GM12872 (cell line): ENCODE data around the gene ELMO1.

Experiments used
- TF ChIP-seq, protein P1 (sequence below): IDR thresholded peaks from 3 replicates; pipeline ENCODE4 v1.5.1; 2011; ENCODE audit warnings: low read depth, mild to moderate bottlenecking, low read length, moderate library complexity; ENCODE audit not compliant: insufficient read depth

ELMO1 gene

DNA sequence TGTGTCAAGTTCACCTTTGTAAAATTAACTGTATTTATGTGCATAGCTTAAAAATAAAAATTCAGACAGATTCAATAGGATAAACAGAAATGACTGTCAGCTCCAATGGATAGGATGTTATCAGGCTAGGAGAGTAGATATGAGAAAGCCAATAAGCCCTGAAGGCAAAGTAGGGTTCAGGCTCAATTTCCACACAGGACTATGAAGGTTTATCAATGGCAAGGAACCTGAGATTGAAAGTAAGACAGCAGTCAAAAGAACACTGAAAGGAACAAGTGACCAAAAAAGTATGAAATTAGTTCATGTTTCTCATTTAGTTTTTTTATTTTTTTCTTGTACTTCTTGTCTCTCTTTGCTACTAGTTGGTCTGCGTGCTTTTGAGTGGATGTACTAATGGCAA lies 121.4 kb downstream of the ELMO1 start:
- TF ChIP-seq, protein P1, sequence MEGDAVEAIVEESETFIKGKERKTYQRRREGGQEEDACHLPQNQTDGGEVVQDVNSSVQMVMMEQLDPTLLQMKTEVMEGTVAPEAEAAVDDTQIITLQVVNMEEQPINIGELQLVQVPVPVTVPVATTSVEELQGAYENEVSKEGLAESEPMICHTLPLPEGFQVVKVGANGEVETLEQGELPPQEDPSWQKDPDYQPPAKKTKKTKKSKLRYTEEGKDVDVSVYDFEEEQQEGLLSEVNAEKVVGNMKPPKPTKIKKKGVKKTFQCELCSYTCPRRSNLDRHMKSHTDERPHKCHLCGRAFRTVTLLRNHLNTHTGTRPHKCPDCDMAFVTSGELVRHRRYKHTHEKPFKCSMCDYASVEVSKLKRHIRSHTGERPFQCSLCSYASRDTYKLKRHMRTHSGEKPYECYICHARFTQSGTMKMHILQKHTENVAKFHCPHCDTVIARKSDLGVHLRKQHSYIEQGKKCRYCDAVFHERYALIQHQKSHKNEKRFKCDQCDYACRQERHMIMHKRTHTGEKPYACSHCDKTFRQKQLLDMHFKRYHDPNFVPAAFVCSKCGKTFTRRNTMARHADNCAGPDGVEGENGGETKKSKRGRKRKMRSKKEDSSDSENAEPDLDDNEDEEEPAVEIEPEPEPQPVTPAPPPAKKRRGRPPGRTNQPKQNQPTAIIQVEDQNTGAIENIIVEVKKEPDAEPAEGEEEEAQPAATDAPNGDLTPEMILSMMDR = no peak

DNA sequence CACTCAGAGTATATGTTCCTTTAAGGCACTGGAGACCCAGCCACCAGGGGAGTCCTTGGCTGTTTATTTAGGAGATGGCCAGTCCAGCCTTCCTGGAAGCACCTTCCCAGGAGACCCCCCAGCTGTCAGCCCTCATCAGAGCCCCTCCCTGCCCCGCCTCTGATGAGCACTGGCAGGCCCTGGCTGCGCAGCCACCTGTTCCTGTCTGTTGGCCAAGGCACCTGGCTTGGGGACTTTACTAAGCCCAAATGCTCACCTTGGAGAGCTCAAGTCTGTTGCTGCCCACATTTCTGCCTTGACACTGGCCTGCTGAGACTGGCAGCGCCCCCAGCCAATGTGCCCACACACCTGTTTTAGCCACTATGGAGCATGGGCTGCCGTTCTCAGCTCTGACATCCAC lies 124.7 kb downstream of the ELMO1 start:
- TF ChIP-seq, protein P1 = no peak

DNA sequence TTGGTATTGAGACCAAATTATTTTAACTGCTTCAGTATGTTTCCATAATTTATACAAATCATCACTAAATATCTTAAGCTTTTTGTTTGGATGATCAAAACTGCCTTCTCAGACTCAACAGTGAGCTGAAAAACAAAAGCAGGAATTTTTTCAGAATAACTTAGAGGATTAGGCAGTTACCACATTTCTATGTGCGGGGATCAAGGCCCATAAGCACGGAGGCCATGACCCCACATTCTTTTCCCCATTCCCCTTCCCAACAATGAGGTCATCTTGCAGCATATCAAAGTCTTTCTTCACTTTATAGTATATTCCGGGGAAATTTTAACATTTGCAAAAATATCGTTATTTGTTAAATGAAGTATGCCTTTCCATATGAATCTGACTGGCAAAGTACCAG lies 125.8 kb downstream of the ELMO1 start:
- TF ChIP-seq, protein P1 = no peak

DNA sequence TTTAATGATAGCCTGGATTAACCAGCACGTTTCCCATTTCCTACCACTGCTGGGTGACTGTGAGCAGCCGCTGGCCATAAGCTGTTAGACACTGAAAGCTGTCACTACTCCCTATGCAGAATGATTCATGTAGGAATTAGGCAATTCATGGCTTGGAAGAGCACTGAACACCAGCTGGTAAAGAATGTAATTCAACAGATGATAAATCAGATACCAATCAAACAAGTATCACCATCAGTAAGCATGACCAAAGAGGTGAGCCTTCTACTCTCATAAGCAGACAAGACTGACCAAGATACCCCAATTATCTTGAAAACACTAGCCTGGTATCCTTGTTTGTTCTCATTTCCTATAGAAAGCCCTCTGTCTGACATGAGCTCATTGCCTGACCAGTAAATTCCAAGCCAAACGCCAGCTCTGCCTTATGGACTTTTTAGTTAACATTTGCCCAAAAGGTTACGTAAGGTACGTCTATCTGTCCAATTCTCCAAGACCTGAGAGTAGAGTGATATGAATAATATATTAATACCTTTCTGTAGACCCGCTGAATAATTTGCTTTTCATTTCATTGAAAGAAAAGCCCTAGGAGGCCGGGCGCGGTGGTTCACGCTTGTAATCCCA lies 127.7 kb downstream of the ELMO1 start:
- TF ChIP-seq, protein P1 = no peak

DNA sequence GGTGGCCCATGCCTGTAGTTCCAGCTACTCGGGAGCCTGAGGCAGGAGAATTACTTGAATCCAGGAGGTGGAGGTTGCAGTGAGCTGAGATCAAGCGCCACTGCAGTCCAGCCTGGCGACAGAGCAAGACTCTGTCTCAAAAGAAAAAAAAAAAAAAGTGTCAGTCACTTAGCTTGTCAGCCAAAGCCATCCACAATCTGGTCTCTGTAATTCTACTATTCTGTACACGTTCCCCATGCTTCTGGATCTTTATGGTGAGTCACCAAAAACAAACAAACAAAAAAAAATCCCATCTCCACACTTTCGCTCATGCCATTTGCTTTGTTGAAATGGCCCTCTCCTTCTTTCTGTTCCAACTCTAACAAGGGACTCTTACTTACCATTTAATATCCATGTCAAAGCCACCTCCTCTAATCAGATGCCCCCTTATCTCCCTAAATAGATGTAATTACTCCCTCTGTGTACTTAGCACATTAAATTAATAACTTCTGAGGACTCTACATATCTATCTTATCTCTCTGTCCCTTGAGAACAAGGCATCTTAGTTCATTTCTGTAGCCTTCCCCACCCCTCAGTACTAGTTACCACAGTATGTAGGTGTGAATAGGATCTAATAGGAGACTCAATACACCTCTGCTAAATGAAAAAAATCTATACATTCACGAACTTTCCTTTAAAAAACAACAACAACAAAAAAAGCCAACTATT lies 128.4 kb downstream of the ELMO1 start:
- TF ChIP-seq, protein P1 = no peak

DNA sequence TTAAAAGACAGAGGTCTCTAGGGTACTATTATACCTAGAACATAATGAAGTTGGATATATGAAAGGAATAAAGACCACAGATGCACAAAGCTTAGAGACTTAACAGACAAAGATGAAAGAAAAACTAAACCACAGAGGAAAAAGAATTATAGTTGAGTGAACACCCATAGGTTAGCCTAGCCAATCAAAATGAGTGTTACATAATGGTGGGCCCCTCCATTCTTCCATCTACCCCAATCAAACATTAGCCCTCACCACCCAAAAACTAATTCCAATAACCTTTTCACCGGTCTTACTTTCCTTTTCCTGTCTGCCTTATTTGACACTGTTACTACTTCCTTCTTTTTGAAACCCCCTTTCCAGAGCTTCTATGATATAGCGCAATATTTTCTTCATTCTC lies 130.1 kb downstream of the ELMO1 start:
- TF ChIP-seq, protein P1 = no peak

DNA sequence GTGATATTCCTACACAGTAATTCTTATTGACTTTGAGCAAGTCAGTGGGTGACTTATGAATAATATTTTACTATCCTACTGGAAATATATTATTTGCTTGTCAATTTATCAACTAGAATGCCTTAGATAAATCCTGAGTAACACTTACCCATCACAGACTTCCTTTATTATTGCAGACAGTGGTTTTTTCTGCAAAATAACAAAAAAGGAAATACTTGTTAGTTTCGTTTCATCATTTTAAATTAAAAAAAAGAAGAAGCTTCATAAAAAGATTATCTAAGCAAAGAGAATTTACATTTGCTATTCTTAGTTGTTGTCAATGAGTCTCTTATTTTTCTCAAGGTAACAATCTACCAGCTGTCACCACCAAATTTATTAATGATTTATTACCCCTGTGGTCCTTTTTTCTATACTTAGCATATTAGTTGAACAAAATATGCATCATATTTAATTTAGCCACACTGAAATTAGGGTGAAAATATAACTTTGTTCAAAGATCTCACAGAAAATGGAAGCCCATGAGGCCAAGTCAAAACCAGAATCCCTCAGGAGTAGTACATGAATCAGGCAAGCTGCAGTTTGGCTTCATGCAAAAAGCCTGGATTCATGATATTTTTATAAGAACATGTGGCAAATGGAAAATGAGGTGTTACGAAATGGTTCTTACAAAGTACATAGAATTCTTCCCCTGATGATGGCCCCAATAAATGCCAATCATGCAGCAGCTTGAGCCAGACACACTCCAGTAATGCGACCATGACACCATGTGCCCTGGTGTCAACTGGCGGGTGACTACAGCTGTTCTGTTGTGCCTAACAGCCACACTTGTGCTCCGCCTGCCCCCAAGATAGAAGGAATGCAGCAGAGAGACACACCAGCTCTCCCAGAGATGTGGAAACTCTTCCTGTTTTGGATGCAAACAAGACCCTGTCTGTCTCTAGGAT lies 132.6 kb downstream of the ELMO1 start:
- TF ChIP-seq, protein P1 = no peak
